RPMI7951 (cell line): ENCODE data around the gene KRTAP3-3. TPM values are rescaled to one million over a fixed set of nuclear protein-coding genes. Genes with fewer than 3 reads are reported as not detected.
"Not testable (repeated sequence)": the region's sequence is repeated elsewhere in the genome, so short reads cannot be mapped to it uniquely, and the experiment has no call there.

Source experiments
- DNase-seq: peaks from one replicate; pipeline ENCODE4 v3.0.0-alpha.2; 2012; ENCODE audit warnings: low read depth
- total RNA-seq: library from RNA; depleted of rRNA; stranded (reverse); fragments of >200 nt; shearing (Covaris generic); gene quantifications from 2 replicates; pipeline ENCODE4 v1.2.3, GENCODE V29; 2014; rRNA removed

KRTAP3-3 gene
- not detected in 2 replicates for total RNA-seq

DNA sequence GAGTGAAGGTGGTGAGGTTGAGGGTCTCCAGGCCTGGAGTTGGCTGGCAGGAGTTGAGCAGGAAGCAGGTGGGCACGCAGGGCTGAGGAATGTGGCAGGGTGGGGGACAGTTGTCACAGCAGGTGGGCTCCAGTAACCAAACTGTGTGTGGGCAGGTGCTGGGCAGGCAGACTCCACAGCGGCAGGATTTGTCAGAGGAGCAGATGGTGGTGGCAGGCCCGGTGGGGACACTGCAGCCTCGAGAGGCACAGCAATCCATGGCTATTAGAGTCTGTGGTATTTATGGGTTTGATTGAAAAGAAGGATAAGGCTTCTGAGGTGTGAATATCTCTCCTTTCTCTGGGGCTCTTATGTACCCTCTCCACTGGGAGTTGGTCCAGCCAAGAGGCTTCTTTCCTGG, at the start of gene KRTAP3-3:
Gene KRTAP3-3, minus strand, starts transcription at position 326 of the 400 bp plus-strand sequence. Its CDS starts 67 bp downstream, at position 259.
- DNase-seq, result no peak

- no peak for DNase-seq
These were observed 49.0 kb upstream of the KRTAP3-3 start for GRCh38 chr17:41042953-41043352.

DNA sequence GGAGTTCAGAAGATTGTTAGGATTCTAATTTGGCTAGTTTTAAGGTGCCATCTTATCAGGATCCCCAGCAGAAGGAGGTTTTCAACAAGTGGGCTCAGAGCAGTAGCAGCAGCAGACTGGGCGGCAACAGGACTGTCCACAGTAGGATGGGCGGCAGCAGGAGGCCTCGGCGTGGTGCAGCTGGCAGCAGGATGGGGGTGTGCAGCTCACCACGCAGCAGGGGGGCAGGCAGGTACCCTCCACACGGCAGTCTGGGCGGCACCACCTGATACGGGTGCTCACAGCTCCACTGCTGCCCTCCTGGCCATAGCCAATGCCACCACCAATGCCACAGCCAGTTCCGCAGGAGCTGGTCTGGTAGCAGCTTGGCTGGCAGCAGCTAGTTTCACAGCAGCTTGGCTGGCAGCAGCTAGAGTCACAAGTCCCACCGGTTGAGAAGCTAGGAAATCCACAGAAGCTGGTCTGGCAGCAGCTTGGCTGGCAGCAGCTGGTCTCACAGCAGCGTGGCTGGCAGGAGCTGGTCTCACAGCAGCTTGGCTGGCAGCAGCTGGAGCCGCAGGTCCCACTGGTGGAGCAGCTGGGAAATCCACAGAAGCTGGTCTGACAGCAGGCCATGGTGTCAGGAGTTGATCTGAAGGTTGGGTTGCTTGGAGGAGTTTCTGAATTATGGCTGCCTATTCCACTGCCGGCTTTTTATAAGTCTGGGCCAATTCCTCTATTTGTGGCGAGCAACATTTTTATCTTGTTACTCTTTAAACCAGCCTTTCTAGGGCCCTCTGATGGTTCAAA, 47.0 kb upstream of the KRTAP3-3 start, which contains the start of gene KRTAP1-1:
Gene KRTAP1-1, minus strand, starts transcription at position 668 of the 789 bp plus-strand sequence. Its CDS starts 53 bp downstream, at position 615.
- DNase-seq, result peak; percentile 18

DNA sequence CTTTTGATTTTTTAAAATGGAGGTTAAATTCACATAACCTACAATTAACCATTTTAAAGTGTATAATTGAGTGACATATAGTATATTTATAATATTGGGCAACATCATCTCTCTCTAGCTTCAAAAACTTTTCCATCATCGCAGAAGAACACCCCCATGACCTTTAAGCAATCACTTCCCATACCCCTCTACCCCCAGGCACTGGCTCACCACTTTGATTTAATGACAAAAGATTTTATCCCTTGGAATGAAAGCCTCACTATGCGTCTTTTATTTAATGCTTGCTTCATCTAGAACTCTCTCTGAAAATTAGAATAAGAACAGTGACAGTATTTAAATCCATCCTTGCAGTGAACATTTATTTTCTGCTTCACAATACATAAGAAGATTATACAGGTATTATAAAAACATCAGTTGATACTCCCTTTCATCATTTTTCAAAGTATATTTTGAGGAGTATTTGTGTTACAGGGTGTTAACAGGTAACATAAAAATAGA, 43.9 kb upstream of the KRTAP3-3 start:
- no peak for DNase-seq

- not testable (repeated sequence) for DNase-seq
These were observed 40.5 kb upstream of the KRTAP3-3 start, which contains the start of gene KRTAP1-3 for GRCh38 chr17:41034346-41034935. KRTAP1-3 (minus strand) TSS chr17:41034874; CDS start chr17:41034821, 53 bp downstream.

DNA sequence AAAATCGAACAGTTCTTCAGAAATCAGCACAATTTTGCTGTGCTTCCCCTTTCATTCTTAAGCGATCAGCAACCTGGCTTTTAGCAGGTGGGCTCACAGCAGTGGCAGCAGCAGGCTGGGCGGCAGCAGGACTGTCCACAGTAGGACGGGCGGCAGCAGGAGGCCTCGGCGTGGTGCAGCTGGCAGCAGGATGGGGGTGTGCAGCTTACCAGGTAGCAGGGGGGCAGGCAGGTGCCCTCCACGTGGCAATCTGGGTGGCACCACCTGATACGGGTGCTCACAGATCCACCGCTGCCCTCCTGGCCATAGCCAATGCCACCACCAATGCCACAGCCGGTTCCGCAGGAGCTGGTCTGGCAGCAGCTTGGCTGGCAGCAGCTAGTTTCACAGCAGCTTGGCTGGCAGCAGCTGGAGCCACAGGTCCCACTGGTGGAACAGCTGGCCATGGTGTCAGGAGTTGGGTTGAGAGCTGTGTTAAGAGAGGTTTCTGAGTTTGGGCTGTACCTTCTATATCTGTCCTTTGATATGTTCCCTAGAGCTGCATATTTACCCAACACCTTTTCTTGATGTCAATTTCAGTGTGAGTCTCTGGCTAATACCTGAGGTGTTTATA, 35.8 kb upstream of the KRTAP3-3 start, which contains the start of gene KRTAP1-4:
Gene KRTAP1-4, minus strand, starts transcription at position 563 of the 613 bp plus-strand sequence. Its CDS starts 117 bp downstream, at position 446.
- DNase-seq, result no peak

- DNase-seq, result peak; percentile 79
These were observed 32.9 kb upstream of the KRTAP3-3 start, which contains the start of gene KRTAP1-5 for GRCh38 chr17:41026715-41027471. KRTAP1-5 (minus strand) TSS chr17:41027208; CDS start chr17:41027155, 53 bp downstream.

GRCh38 chr17:41024697-41025096, 30.7 kb upstream of the KRTAP3-3 start:
- DNase-seq, result no peak

- no peak for DNase-seq
These were observed 26.4 kb upstream of the KRTAP3-3 start for GRCh38 chr17:41020336-41020735.

GRCh38 chr17:41019415-41019814, 25.5 kb upstream of the KRTAP3-3 start:
- DNase-seq, result no peak

GRCh38 chr17:41018541-41018940, 24.6 kb upstream of the KRTAP3-3 start:
- no peak for DNase-seq

DNA sequence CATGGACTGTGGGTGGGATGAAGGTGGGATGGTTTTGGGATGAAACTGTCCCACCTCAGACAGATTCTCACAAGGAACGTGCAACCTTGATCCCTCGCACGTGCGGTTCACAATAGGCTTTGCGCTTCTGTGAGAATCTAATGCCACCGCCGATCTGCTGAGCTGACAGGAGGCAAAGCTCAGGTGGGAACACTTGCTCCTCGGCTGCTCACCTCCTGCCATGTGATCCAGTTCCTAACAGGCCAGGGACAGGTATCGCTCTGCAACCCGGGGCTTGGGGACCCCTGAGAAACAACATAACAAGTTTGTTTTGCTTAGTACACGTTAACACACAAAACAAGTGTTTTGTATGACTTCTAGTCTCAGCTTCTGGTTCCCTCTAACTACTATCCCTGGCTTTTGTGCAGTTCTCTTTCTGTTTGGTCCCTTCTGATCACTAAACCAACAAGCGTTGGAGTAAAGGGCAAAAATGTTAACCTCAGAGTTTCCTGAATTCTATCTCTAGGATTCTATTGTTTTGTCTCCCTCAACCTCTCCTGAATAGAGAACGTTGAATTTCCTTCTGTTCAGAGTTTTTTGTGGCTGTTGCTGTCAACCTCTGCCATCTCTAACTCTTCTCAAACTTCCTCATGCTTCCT, 22.7 kb upstream of the KRTAP3-3 start:
- no peak for DNase-seq

DNA sequence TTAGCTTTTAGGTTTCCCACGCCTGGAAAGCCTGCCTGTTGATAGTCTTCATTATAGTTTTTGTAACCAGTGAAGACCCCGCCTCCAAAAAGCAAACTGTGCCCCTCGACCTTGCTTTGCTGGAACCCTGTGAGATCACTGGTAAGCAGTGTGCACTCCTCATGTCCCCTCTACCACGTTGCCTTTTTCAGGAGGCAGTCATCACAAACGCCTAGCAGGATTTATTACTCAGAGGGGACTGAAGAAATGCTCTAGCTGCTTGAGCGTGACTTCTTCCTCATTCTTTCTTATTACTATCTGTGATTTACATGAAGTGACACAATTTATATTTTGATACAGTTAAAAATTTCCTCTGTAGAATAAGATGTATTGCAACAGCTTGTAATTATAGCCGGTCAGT, 21.5 kb upstream of the KRTAP3-3 start:
- no peak for DNase-seq

GRCh38 chr17:41013606-41014005, 19.6 kb upstream of the KRTAP3-3 start:
- no peak for DNase-seq

- DNase-seq, result peak; percentile 4
These were observed 19.2 kb upstream of the KRTAP3-3 start for GRCh38 chr17:41013181-41013580.

DNA sequence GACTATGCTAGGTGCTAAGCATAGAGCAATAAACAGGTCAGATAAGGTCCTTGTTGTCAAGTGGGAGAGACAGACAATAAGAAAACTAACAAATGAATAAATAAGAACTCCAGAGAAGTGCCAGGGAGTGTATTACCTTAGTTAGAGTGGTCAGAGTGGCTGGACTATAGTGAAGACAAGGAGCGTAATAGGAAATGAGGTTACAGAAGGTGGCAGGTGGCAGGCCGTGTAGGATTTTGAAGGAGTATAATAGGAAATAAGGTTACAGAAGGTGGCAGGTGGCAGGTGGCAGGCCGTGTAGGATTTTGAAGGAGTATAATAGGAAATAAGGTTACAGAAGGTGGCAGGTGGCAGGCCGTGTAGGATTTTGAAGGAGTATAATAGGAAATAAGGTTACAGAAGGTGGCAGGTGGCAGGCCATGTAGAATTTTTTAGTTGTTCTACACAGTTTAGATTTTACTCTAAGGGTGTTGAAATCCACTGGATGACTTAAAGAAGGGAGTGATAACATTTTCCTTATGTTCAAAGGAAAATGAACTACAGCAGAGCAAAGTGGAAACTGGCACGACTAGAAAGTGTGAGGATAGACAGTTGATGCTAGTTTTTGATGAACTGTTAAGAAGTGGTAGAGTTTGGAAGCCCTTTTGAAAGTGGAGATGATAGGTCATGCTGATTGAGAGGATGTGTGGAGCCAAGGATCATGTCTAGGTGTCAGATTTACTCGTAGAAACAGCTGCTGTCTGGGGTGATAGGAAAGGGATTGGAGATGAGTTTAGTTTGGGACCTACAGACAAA, 18.6 kb upstream of the KRTAP3-3 start:
- no peak for DNase-seq

- no peak for DNase-seq
These were observed 16.5 kb upstream of the KRTAP3-3 start for GRCh38 chr17:41010441-41010840.

DNA sequence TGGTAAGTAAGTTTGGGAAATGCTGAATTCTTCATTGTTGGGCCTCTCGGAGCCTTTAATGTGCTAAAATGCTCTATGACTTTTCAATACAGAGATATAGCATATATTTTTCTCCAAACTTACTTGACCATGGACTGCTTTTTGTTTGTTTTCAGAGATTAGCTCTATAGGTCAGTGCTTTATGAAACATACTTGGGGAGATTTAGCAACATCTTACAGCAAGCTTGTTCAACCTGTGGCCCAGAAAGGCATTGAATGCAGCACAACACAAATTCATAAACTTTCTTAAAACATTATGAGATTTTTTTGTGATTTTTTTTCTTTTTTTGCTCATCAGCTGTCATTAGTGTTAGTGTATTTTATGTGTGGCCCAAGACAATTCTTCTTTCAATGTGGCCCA, 16.0 kb upstream of the KRTAP3-3 start:
- DNase-seq, result no peak

DNA sequence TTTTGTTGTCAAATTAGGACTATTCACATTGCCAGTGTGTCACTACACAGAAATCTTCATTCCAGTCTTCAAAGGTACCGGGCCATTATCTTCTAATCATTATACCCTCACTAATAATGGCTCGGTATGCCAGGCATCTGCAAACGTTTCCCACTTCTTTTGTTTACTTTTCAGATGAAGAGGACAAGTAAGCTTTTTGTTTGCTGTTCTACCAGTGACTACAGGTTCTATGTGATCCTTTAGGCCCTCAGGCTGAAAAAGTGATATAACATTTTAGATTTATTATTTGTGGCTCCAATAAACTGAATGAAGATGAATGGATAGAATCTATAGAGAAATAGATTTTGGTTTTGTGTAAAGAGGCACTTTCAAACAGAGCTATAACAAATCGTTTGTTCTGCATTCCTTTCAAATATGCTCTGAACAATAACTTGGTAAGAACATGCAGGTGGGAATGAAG, 15.4 kb upstream of the KRTAP3-3 start:
- DNase-seq, result no peak

DNA sequence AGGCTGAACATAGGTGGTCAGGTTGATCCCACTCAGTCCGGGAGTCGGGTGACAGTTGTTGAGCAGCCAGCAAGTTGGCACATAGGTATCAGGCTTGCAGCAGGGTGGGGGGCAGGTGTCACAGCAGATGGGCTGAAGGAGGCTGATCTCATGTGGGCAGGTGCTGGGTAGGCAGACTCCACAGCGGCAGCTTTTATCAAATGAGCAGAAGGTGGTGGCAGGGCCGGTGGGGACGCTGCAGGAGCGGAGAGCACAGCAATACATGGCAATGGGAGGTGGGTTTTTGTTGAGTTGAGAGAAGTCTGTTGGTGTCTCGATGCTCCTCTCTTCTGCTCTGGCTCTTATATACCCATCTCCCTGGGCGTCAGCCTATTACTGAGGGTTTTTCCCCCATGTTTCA, 14.8 kb upstream of the KRTAP3-3 start, which contains the start of gene KRTAP3-1:
Gene KRTAP3-1, minus strand, starts transcription at position 318 of the 400 bp plus-strand sequence. Its CDS starts 54 bp downstream, at position 264.
- DNase-seq, result no peak
